Natural killer cell (primary cell): ENCODE measurements around the gene SEC14L2. TPM values are rescaled to one million over a fixed set of nuclear protein-coding genes. Genes with fewer than 3 reads are reported as not detected.

ENCODE experiments used
- ATAC-seq, 3 donors: fragments of 150-1000 bp in 2 of 3; fragments of 200-7000 bp in 1 of 3; cut with Tn5 transposase; 1 replicate in 1 of 3; 2 replicates in 2 of 3; pipeline ENCODE4 v1.10.0; 2021; ENCODE audit warnings: mild to moderate bottlenecking in 2 of 3, moderate library complexity in 2 of 3
- DNase-seq, 2 donors: peaks; one replicate each; pipeline versions ENCODE4 v3.0.0 to v3.0.0-alpha.2; 2013 to 2021; ENCODE audit warnings: mixed read lengths in 1 of 2
- H3K27ac ChIP-seq: one replicate; pipeline ENCODE4 v1.5.1; 2013; ENCODE audit warnings: mild to moderate bottlenecking, low read length
- H3K27me3 ChIP-seq: one replicate; pipeline ENCODE4 v1.6.1; 2013; ENCODE audit warnings: low read length; ENCODE audit not compliant: control insufficient read depth, insufficient read depth
- H3K36me3 ChIP-seq: one replicate; pipeline ENCODE4 v1.6.1; 2013; ENCODE audit warnings: low read length; ENCODE audit not compliant: control insufficient read depth, insufficient read depth
- H3K4me1 ChIP-seq: one replicate; pipeline ENCODE4 v1.6.1; 2013; ENCODE audit warnings: low read length; ENCODE audit not compliant: control insufficient read depth, insufficient read depth
- H3K4me3 ChIP-seq: one replicate; pipeline ENCODE4 v1.5.1; 2013; ENCODE audit warnings: low read length
- H3K9me3 ChIP-seq: one replicate; pipeline ENCODE4 v1.6.1; 2013; ENCODE audit warnings: low read length; ENCODE audit not compliant: control insufficient read depth, insufficient read depth
- H3K27ac Mint-ChIP-seq, 2 donors: one replicate each; pipeline ENCODE4 v1.8.0; 2022; ENCODE audit warnings: mild to moderate bottlenecking in 2 of 2, mixed read lengths in 2 of 2, moderate library complexity in 1 of 2
- H3K27me3 Mint-ChIP-seq, 2 donors: one replicate each; pipeline ENCODE4 v1.8.0; 2022; ENCODE audit warnings: low read depth in 2 of 2, mixed read lengths in 2 of 2
- H3K36me3 Mint-ChIP-seq: one replicate; pipeline ENCODE4 v1.8.0; 2022; ENCODE audit warnings: mixed read lengths
- H3K4me1 Mint-ChIP-seq, 2 donors: one replicate each; pipeline ENCODE4 v1.8.0; 2022; ENCODE audit warnings: mixed read lengths in 2 of 2
- H3K4me3 Mint-ChIP-seq: one replicate; pipeline ENCODE4 v1.8.0; 2022; ENCODE audit warnings: mild to moderate bottlenecking, moderate library complexity, mixed read lengths
- H3K9me3 Mint-ChIP-seq, 2 donors: one replicate each; pipeline ENCODE4 v1.8.0; 2022; ENCODE audit warnings: mixed read lengths in 2 of 2
- WGBS: methylation state at CpG from one replicate; pipeline ENCODE4 v1.1.7; 2013; ENCODE audit warnings: missing lambda C conversion rate; ENCODE audit not compliant: insufficient coverage; 5-methylcytosine and 5-hydroxymethylcytosine counted together
- intact Hi-C: fragments of 100-400 bp; cut with micrococcal nuclease; formaldehyde crosslinking; loops from one replicate; pipeline ENCODE4 v1.14.2; 2022
- total RNA-seq, 4 donors: library from RNA; stranded (reverse); fragments of 120-200 nt in 1 of 4; gene quantifications; one replicate each; pipeline versions ENCODE4 v1.2.3 to v1.2.4, GENCODE V29; 2013 to 2022
- TF ChIP-seq, protein P1 (sequence below): fragments of 200-600 bp; IDR thresholded peaks from one replicate; pipeline ENCODE4 v1.8.0; 2022; ENCODE audit warnings: antibody characterized with exemption

Gene SEC14L2
- total RNA-seq, 3 donors from 2014 or later (not counting 1 experiment from before 2014, with no cell fraction given) = 0.71 to 6.6 (median 2.7) TPM

GRCh38 chr22:30413745-30414524 lies 17.1 kb downstream of the SEC14L2 start:
- ATAC-seq = no peak
- 87% methylated on average over 4 of the region's 5 CpGs for WGBS
- Mint-ChIP-seq H3K27me3 (no peaks in the 10 kb centered on the region), H3K4me3 (no peak overlapping the region), H3K4me1 (no peaks in the 10 kb centered on the region), H3K36me3 (no peaks in the 10 kb centered on the region), H3K27ac (no peak overlapping the region), H3K9me3 (no peaks in the 10 kb centered on the region)
- no peaks in the 10 kb centered on the region for H3K27me3 ChIP-seq
- H3K36me3 ChIP-seq = peaks cover 7% of the 10 kb centered on the region
- no peaks in the 10 kb centered on the region for H3K4me1 ChIP-seq
- no peak overlapping the region for H3K4me3 ChIP-seq
- intact Hi-C loops = no loop called here
- H3K27ac ChIP-seq = no peak overlapping the region
- TF ChIP-seq, protein P1, sequence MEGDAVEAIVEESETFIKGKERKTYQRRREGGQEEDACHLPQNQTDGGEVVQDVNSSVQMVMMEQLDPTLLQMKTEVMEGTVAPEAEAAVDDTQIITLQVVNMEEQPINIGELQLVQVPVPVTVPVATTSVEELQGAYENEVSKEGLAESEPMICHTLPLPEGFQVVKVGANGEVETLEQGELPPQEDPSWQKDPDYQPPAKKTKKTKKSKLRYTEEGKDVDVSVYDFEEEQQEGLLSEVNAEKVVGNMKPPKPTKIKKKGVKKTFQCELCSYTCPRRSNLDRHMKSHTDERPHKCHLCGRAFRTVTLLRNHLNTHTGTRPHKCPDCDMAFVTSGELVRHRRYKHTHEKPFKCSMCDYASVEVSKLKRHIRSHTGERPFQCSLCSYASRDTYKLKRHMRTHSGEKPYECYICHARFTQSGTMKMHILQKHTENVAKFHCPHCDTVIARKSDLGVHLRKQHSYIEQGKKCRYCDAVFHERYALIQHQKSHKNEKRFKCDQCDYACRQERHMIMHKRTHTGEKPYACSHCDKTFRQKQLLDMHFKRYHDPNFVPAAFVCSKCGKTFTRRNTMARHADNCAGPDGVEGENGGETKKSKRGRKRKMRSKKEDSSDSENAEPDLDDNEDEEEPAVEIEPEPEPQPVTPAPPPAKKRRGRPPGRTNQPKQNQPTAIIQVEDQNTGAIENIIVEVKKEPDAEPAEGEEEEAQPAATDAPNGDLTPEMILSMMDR = no peak
- no peak for DNase-seq
- H3K9me3 ChIP-seq = no peaks in the 10 kb centered on the region

DNA sequence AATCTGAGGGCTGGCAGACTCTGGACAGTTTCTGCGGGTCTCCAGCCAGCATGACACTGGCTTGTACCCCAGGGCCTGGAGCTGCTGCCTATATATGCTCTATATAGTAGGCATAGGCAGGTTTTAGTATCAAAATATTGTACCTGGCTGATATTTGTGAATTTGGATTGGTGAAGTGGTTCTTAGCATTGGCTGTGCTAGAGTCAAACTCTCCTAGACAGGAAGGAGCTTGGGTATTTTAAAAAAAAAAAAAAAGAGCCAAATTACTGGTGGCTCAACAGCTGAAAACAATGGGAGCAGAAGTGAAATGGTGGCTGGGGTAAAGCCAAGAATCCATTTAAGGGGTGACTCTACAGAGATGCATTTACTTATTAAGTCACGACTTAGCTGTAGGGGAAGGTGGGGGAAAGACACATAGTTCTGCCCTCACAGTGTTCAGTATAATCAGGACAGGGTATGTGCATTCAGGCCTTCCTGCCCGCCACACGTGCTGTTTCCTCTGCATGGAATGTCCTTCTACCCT lies 17.8 kb downstream of the SEC14L2 start:
- no peak for ATAC-seq
- no peaks in the 10 kb centered on the region for H3K27me3 ChIP-seq
- H3K4me3 ChIP-seq = no peak overlapping the region
- H3K4me1 ChIP-seq = no peaks in the 10 kb centered on the region
- DNase-seq = no peak
- TF ChIP-seq, protein P1 = no peak
- Mint-ChIP-seq H3K27ac (no peak overlapping the region), H3K4me1 (no peaks in the 10 kb centered on the region), H3K4me3 (no peak overlapping the region), H3K27me3 (no peaks in the 10 kb centered on the region), H3K9me3 (no peaks in the 10 kb centered on the region), H3K36me3 (no peaks in the 10 kb centered on the region)
- peaks cover 7% of the 10 kb centered on the region for H3K36me3 ChIP-seq
- intact Hi-C loops = no loop called here
- no peaks in the 10 kb centered on the region for H3K9me3 ChIP-seq
- no peak overlapping the region for H3K27ac ChIP-seq
- 91% methylated on average over 4 of the region's 4 CpGs for WGBS

GRCh38 chr22:30416403-30416802 lies 19.6 kb downstream of the SEC14L2 start:
- H3K27ac Mint-ChIP-seq = no peak overlapping the region
- no peak for DNase-seq
- H3K27me3 Mint-ChIP-seq = no peaks in the 10 kb centered on the region
- intact Hi-C loops = no loop called here
- no peaks in the 10 kb centered on the region for H3K4me1 ChIP-seq
- no peak overlapping the region for H3K27ac ChIP-seq
- TF ChIP-seq, protein P1 = no peak
- H3K4me1 Mint-ChIP-seq = no peaks in the 10 kb centered on the region
- no peak overlapping the region for H3K4me3 ChIP-seq
- H3K36me3 Mint-ChIP-seq = no peaks in the 10 kb centered on the region
- WGBS = 89% methylated on average over 2 of the region's 2 CpGs
- H3K9me3 ChIP-seq = no peaks in the 10 kb centered on the region
- H3K4me3 Mint-ChIP-seq = no peak overlapping the region
- ATAC-seq = no peak
- no peaks in the 10 kb centered on the region for H3K27me3 ChIP-seq
- H3K9me3 Mint-ChIP-seq = no peaks in the 10 kb centered on the region
- peaks cover 7% of the 10 kb centered on the region for H3K36me3 ChIP-seq
